ENCODE results near the gene MAGI1.
A peak's percentile ranks its signal among the peaks of the same experiment; 100 is the strongest.

The MAGI1 gene

DNA sequence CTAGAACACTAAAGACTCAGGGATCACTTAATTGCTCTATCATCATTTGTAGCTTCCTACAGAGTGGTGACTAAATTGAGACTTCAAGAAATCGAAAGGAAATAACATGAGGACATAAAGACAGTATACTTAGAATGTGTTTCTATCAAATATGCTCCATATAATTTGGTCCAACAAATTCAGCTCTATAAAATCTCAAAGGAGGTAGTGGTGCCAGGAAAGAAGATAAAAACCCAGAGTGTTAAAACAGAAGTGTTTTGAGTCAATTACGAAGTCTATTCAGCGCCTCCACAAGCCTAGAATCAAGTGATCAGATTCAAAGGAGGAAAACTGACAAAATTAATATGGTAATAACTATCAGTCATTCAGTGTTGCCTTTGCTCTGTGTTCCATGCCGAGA, 22.9 kb downstream of the MAGI1 start:
- Histone ChIP-seq H2BK5ac (ENCODE audit: low read depth, low read length, poor library complexity, severe bottlenecking) (no peak overlapping the region), H2BK12ac (ENCODE audit: low read length in 2 of 2) (no peak overlapping the region), H2AK5ac (ENCODE audit: low read length, severe bottlenecking) (no peak overlapping the region), H3K27me3 (ENCODE audit: control insufficient read depth in 1 of 2, insufficient read depth in 1 of 2, low read length in 2 of 2) (no peaks in the 10 kb centered on the region), H4K91ac (ENCODE audit: low read length) (no peak overlapping the region), H3K4ac (ENCODE audit: low read depth in 1 of 2, low read length in 2 of 2) (no peak overlapping the region), H4K8ac (ENCODE audit: low read length) (no peak overlapping the region), H3K18ac (ENCODE audit: low read depth in 1 of 2, low read length in 2 of 2) (no peak overlapping the region), H2BK15ac (ENCODE audit: low read depth, poor library complexity, severe bottlenecking) (no peak overlapping the region), H2AFZ (ENCODE audit: low read depth, low read length) (no peak overlapping the region), H3K9me3 (ENCODE audit: control insufficient read depth, low read length) (no peaks in the 10 kb centered on the region), H3K4me2 (ENCODE audit: low read length, poor library complexity, severe bottlenecking) (no peak overlapping the region), H2BK120ac (ENCODE audit: low read depth, low read length) (no peak overlapping the region), H3K27ac (ENCODE audit: low read length, poor library complexity, severe bottlenecking) (no peak overlapping the region), H3K4me1 (ENCODE audit: control insufficient read depth, insufficient read depth, low read depth, low read length) (peaks cover 4% of the 10 kb centered on the region), H3K79me1 (replicated peaks; ENCODE audit: low read length, poor library complexity, severe bottlenecking) (peaks cover 32% of the 10 kb centered on the region), H3K4me3 (ENCODE audit: insufficient read depth in 1 of 2, low read depth in 1 of 2, low read length in 2 of 2) (no peak overlapping the region), H3K36me3 (ENCODE audit: control insufficient read depth in 1 of 2, insufficient read depth in 2 of 2, low read depth in 1 of 2, low read length in 2 of 2) (no peaks in the 10 kb centered on the region), H3K9ac (ENCODE audit: low read length) (no peak overlapping the region), H3K14ac (ENCODE audit: low read length in 2 of 2) (no peak overlapping the region), H3K23ac (ENCODE audit: low read length in 2 of 2) (no peak overlapping the region)
- no peak for DNase-seq
- 85% methylated on average over 3 of the region's 4 CpGs for WGBS

DNA sequence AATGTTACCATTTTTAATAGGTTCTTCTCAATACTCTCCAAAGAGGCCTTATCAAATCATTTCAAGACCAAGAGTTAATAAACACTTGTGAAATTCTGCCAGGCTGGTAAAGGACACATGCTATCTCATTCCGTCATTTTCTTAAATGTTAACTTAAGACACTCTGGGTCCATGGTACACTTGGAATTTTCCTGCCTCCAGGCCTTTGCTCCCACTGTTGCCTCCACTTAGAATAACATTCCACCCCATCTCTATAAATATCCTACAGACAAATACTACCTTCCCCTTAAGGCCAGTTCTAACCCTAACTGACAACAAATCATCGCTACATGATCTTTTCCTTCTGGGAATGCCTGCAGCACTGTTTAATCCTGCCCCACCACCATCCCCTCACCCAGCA, 24.1 kb downstream of the MAGI1 start:
- Histone ChIP-seq H2AK5ac (ENCODE audit: low read length, severe bottlenecking) (no peak overlapping the region), H4K8ac (ENCODE audit: low read length) (no peak overlapping the region), H2AFZ (ENCODE audit: low read depth, low read length) (no peak overlapping the region), H3K9ac (ENCODE audit: low read length) (no peak overlapping the region), H3K36me3 (ENCODE audit: control insufficient read depth in 1 of 2, insufficient read depth in 2 of 2, low read depth in 1 of 2, low read length in 2 of 2) (no peaks in the 10 kb centered on the region), H2BK5ac (ENCODE audit: low read depth, low read length, poor library complexity, severe bottlenecking) (no peak overlapping the region), H3K4me2 (ENCODE audit: low read length, poor library complexity, severe bottlenecking) (no peak overlapping the region), H2BK12ac (ENCODE audit: low read length in 2 of 2) (no peak overlapping the region), H3K4ac (ENCODE audit: low read depth in 1 of 2, low read length in 2 of 2) (no peak overlapping the region), H3K9me3 (ENCODE audit: control insufficient read depth, low read length) (no peaks in the 10 kb centered on the region), H3K27me3 (ENCODE audit: control insufficient read depth in 1 of 2, insufficient read depth in 1 of 2, low read length in 2 of 2) (no peaks in the 10 kb centered on the region), H3K14ac (ENCODE audit: low read length in 2 of 2) (no peak overlapping the region), H2BK15ac (ENCODE audit: low read depth, poor library complexity, severe bottlenecking) (no peak overlapping the region), H3K4me1 (ENCODE audit: control insufficient read depth, insufficient read depth, low read depth, low read length) (peaks cover 4% of the 10 kb centered on the region), H3K79me1 (replicated peaks; ENCODE audit: low read length, poor library complexity, severe bottlenecking) (peaks cover 39% of the 10 kb centered on the region), H3K18ac (ENCODE audit: low read depth in 1 of 2, low read length in 2 of 2) (no peak overlapping the region), H3K27ac (ENCODE audit: low read length, poor library complexity, severe bottlenecking) (no peak overlapping the region), H3K23ac (ENCODE audit: low read length in 2 of 2) (no peak overlapping the region), H3K4me3 (ENCODE audit: insufficient read depth in 1 of 2, low read depth in 1 of 2, low read length in 2 of 2) (no peak overlapping the region), H2BK120ac (ENCODE audit: low read depth, low read length) (no peak overlapping the region), H4K91ac (ENCODE audit: low read length) (no peak overlapping the region)
- WGBS, result 82% methylated on average over 2 of the region's 2 CpGs
- peak; percentile 33 for DNase-seq

DNA sequence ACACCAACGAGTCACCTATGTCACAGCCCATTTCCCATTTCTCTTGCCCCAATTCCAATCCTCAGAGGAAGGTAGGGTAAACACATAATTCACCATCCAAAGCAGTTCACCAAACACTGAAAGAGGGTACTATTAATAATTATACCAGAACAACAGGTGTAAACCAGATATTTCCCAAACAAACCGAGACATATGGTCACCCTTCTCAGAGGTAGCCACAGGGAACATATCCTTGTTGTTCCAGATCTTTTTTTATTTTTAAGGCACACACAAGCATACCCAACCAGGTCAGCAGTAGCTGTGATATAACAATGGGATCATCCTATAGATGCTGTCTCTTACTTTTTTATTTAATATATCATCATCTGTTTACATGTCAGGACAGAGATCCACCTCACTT, 24.7 kb downstream of the MAGI1 start:
- DNase-seq, result no peak
- H2BK12ac ChIP-seq (ENCODE audit: low read length in 2 of 2), result no peak overlapping the region
- H4K8ac ChIP-seq (ENCODE audit: low read length), result no peak overlapping the region
- no peaks in the 10 kb centered on the region for H3K9me3 ChIP-seq (ENCODE audit: control insufficient read depth, low read length)
- no peak overlapping the region for H3K4me2 ChIP-seq (ENCODE audit: low read length, poor library complexity, severe bottlenecking)
- H3K9ac ChIP-seq (ENCODE audit: low read length), result no peak overlapping the region
- no peak overlapping the region for H2AK5ac ChIP-seq (ENCODE audit: low read length, severe bottlenecking)
- H4K91ac ChIP-seq (ENCODE audit: low read length), result no peak overlapping the region
- H2BK15ac ChIP-seq (ENCODE audit: low read depth, poor library complexity, severe bottlenecking), result no peak overlapping the region
- no peaks in the 10 kb centered on the region for H3K36me3 ChIP-seq (ENCODE audit: control insufficient read depth in 1 of 2, insufficient read depth in 2 of 2, low read depth in 1 of 2, low read length in 2 of 2)
- no peak overlapping the region for H3K4me3 ChIP-seq (ENCODE audit: insufficient read depth in 1 of 2, low read depth in 1 of 2, low read length in 2 of 2)
- H2BK5ac ChIP-seq (ENCODE audit: low read depth, low read length, poor library complexity, severe bottlenecking), result no peak overlapping the region
- H3K23ac ChIP-seq (ENCODE audit: low read length in 2 of 2), result no peak overlapping the region
- peaks cover 40% of the 10 kb centered on the region for H3K79me1 ChIP-seq (replicated peaks; ENCODE audit: low read length, poor library complexity, severe bottlenecking)
- H2AFZ ChIP-seq (ENCODE audit: low read depth, low read length), result no peak overlapping the region
- H3K18ac ChIP-seq (ENCODE audit: low read depth in 1 of 2, low read length in 2 of 2), result no peak overlapping the region
- no peak overlapping the region for H3K14ac ChIP-seq (ENCODE audit: low read length in 2 of 2)
- H3K4ac ChIP-seq (ENCODE audit: low read depth in 1 of 2, low read length in 2 of 2), result no peak overlapping the region
- H3K27me3 ChIP-seq (ENCODE audit: control insufficient read depth in 1 of 2, insufficient read depth in 1 of 2, low read length in 2 of 2), result no peaks in the 10 kb centered on the region
- no peak overlapping the region for H3K27ac ChIP-seq (ENCODE audit: low read length, poor library complexity, severe bottlenecking)
- no peak overlapping the region for H2BK120ac ChIP-seq (ENCODE audit: low read depth, low read length)
- H3K4me1 ChIP-seq (ENCODE audit: control insufficient read depth, insufficient read depth, low read depth, low read length), result peaks cover 4% of the 10 kb centered on the region
- WGBS, result 96% methylated on average over 2 of the region's 2 CpGs

DNA sequence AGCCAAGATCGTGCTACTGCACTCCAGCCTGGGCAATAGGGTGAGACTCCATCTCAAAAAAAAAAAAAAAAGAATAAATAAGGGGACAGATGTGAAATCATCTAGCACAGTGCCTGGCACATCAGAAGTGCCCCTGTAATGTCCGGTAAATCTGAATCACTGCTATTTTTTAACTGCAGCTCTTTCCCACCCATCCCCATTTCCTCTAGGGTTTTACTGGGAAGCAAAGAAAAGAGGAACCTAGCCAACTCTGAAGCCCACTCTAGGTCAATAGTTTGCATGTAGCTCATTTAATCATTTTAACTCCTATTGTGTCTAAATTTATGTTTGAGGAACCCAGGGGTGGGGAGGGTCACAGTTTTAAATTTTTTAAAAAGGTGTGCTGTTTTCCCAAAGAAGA, 26.0 kb downstream of the MAGI1 start:
- no peak overlapping the region for H2BK120ac ChIP-seq (ENCODE audit: low read depth, low read length)
- no peak for DNase-seq
- no peak overlapping the region for H4K8ac ChIP-seq (ENCODE audit: low read length)
- H2BK5ac ChIP-seq (ENCODE audit: low read depth, low read length, poor library complexity, severe bottlenecking), result no peak overlapping the region
- H3K4me2 ChIP-seq (ENCODE audit: low read length, poor library complexity, severe bottlenecking), result no peak overlapping the region
- no peak overlapping the region for H3K23ac ChIP-seq (ENCODE audit: low read length in 2 of 2)
- H3K27me3 ChIP-seq (ENCODE audit: control insufficient read depth in 1 of 2, insufficient read depth in 1 of 2, low read length in 2 of 2), result no peaks in the 10 kb centered on the region
- H3K14ac ChIP-seq (ENCODE audit: low read length in 2 of 2), result no peak overlapping the region
- no peak overlapping the region for H2BK15ac ChIP-seq (ENCODE audit: low read depth, poor library complexity, severe bottlenecking)
- H3K9me3 ChIP-seq (ENCODE audit: control insufficient read depth, low read length), result no peaks in the 10 kb centered on the region
- H2BK12ac ChIP-seq (ENCODE audit: low read length in 2 of 2), result no peak overlapping the region
- no peak overlapping the region for H3K4ac ChIP-seq (ENCODE audit: low read depth in 1 of 2, low read length in 2 of 2)
- H2AK5ac ChIP-seq (ENCODE audit: low read length, severe bottlenecking), result no peak overlapping the region
- no peak overlapping the region for H2AFZ ChIP-seq (ENCODE audit: low read depth, low read length)
- H3K4me3 ChIP-seq (ENCODE audit: insufficient read depth in 1 of 2, low read depth in 1 of 2, low read length in 2 of 2), result no peak overlapping the region
- H3K36me3 ChIP-seq (ENCODE audit: control insufficient read depth in 1 of 2, insufficient read depth in 2 of 2, low read depth in 1 of 2, low read length in 2 of 2), result no peaks in the 10 kb centered on the region
- no peak overlapping the region for H3K9ac ChIP-seq (ENCODE audit: low read length)
- no peak overlapping the region for H4K91ac ChIP-seq (ENCODE audit: low read length)
- no peak overlapping the region for H3K27ac ChIP-seq (ENCODE audit: low read length, poor library complexity, severe bottlenecking)
- 100% methylated on average over 2 of the region's 2 CpGs for WGBS
- peaks cover 4% of the 10 kb centered on the region for H3K4me1 ChIP-seq (ENCODE audit: control insufficient read depth, insufficient read depth, low read depth, low read length)
- peaks cover 40% of the 10 kb centered on the region for H3K79me1 ChIP-seq (replicated peaks; ENCODE audit: low read length, poor library complexity, severe bottlenecking)
- H3K18ac ChIP-seq (ENCODE audit: low read depth in 1 of 2, low read length in 2 of 2), result no peak overlapping the region
